PC-9 (cell line): Measurements from ENCODE around the gene SSX5.
"Not testable (repeated sequence)": the region's sequence is repeated elsewhere in the genome, so short reads cannot be mapped to it uniquely, and the experiment has no call there.

Source experiments
- CTCF ChIP-seq: fragments of 200-600 bp; sonication (generic); conservative IDR thresholded peaks from 2 replicates; pipeline ENCODE4 v1.6.1; 2017; ENCODE audit warnings: mixed run types, antibody characterized with exemption, mild to moderate bottlenecking, moderate library complexity
- EZH2 ChIP-seq: fragments of 200-600 bp; sonication (generic); IDR thresholded peaks from 2 replicates; pipeline ENCODE4 v1.8.0; 2017; ENCODE audit warnings: antibody characterized with exemption, low read depth

GRCh38 chrX:48142697-48143096 lies 53.9 kb downstream of the SSX5 start:
- not testable (repeated sequence) for TF ChIP-seq EZH2, CTCF
